HEK293 (cell line): ENCODE results near the gene DPYD.

Experiments
- CTCF ChIA-PET: fragments of 350-600 bp; formaldehyde crosslinking; extraction: SDS; loops from one replicate; lab custom pipeline; 2021; ENCODE audit warnings: antibody characterized with exemption; lab: Yijun Ruan, JAX
- POLR2A ChIA-PET: fragments of 300-600 bp; formaldehyde crosslinking; extraction: SDS; loops from one replicate; lab custom pipeline; 2020; ENCODE audit warnings: antibody characterized with exemption, inconsistent platforms; lab: Yijun Ruan, JAX
- H3K27ac ChIP-seq: fragments of 200-500 bp; sonication (Bioruptor generic); 2 replicates; pipeline ENCODE4 v1.5.1; 2014; ENCODE audit warnings: low read depth, low read length, control low read depth, inconsistent platforms; ENCODE audit errors: extremely low read depth
- H3K36me3 ChIP-seq, 2 experiments: fragments of 200-500 bp in 1 of 2; sonication (Bioruptor generic) in 1 of 2; 1 replicate in 1 of 2; 2 replicates in 1 of 2; pipeline ENCODE4 v1.5.1; 2014 to 2017; ENCODE audit warnings: inconsistent platforms in 2 of 2, low read length in 2 of 2; ENCODE audit not compliant: control insufficient read depth in 2 of 2, insufficient read depth in 1 of 2
- H3K4me1 ChIP-seq: fragments of 200-500 bp; sonication (Bioruptor generic); 2 replicates; pipeline ENCODE4 v1.5.1; 2014; ENCODE audit warnings: mild to moderate bottlenecking, low read length, inconsistent platforms; ENCODE audit not compliant: control insufficient read depth, insufficient read depth
- H3K4me3 ChIP-seq: 2 replicates; pipeline ENCODE4 v1.5.1; 2011; ENCODE audit warnings: low read depth, mild to moderate bottlenecking, control low read depth, low read length, moderate library complexity
- H3K9me3 ChIP-seq: fragments of 200-500 bp; sonication (Bioruptor generic); 2 replicates; pipeline ENCODE4 v1.5.1; 2014; ENCODE audit warnings: low read depth, low read length, inconsistent platforms; ENCODE audit not compliant: control insufficient read depth, insufficient read depth
- BCL11B ChIP-seq: fragments of 450-650 bp; formaldehyde crosslinking; IDR thresholded peaks from 2 replicates; pipeline ENCODE4 v1.5.1; 2016; ENCODE audit warnings: low read depth, missing biosample characterization, missing genetic modification characterization
- EGR2 ChIP-seq: fragments of 450-650 bp; formaldehyde crosslinking; IDR thresholded peaks from 2 replicates; pipeline ENCODE4 v1.5.1; 2016; ENCODE audit warnings: low read depth, missing biosample characterization, missing genetic modification characterization
- GLI4 ChIP-seq: fragments of 450-650 bp; formaldehyde crosslinking; IDR thresholded peaks from 2 replicates; pipeline ENCODE4 v1.5.1; 2016; ENCODE audit warnings: missing biosample characterization, missing genetic modification characterization
- GLIS2 ChIP-seq: fragments of 450-650 bp; formaldehyde crosslinking; IDR thresholded peaks from 2 replicates; pipeline ENCODE4 v1.5.1; 2016; ENCODE audit warnings: missing biosample characterization, missing genetic modification characterization
- HOXD13 ChIP-seq: sonication (generic); formaldehyde crosslinking; IDR thresholded peaks from 2 replicates; pipeline ENCODE4 v1.8.0; 2022; ENCODE audit warnings: missing genetic modification reagents, borderline replicate concordance
- KLF10 ChIP-seq: fragments of 450-650 bp; IDR thresholded peaks from 2 replicates; pipeline ENCODE4 v1.5.1; 2018; ENCODE audit warnings: missing biosample characterization, mild to moderate bottlenecking, missing genetic modification characterization
- KLF7 ChIP-seq: fragments of 450-650 bp; formaldehyde crosslinking; IDR thresholded peaks from 2 replicates; pipeline ENCODE4 v1.5.1; 2016; ENCODE audit warnings: missing biosample characterization, missing genetic modification characterization, borderline replicate concordance
- MEIS1 ChIP-seq: sonication (generic); formaldehyde crosslinking; IDR thresholded peaks from 2 replicates; pipeline ENCODE4 v1.8.1; 2022; ENCODE audit warnings: missing genetic modification reagents, mild to moderate bottlenecking, borderline replicate concordance
- MYNN ChIP-seq: fragments of 450-650 bp; formaldehyde crosslinking; IDR thresholded peaks from 2 replicates; pipeline ENCODE4 v1.5.1; 2016; ENCODE audit warnings: missing biosample characterization, missing genetic modification characterization, borderline replicate concordance
- REPIN1 ChIP-seq: fragments of 450-650 bp; formaldehyde crosslinking; IDR thresholded peaks from 2 replicates; pipeline ENCODE4 v1.5.1; 2017; ENCODE audit warnings: missing biosample characterization, missing genetic modification characterization, low read depth
- ZFP37 ChIP-seq: fragments of 450-650 bp; formaldehyde crosslinking; IDR thresholded peaks from 2 replicates; pipeline ENCODE4 v1.5.1; 2016; ENCODE audit warnings: missing biosample characterization, missing genetic modification characterization
- ZFP69B ChIP-seq: fragments of 450-650 bp; formaldehyde crosslinking; IDR thresholded peaks from 2 replicates; pipeline ENCODE4 v1.5.1; 2016; ENCODE audit warnings: missing biosample characterization, missing genetic modification characterization
- ZIC2 ChIP-seq: fragments of 450-650 bp; formaldehyde crosslinking; IDR thresholded peaks from 2 replicates; pipeline ENCODE4 v1.5.1; 2016; ENCODE audit warnings: missing biosample characterization, missing genetic modification characterization
- ZNF16 ChIP-seq: fragments of 450-650 bp; formaldehyde crosslinking; IDR thresholded peaks from 2 replicates; pipeline ENCODE4 v1.5.1; 2016; ENCODE audit warnings: low read depth, missing biosample characterization, missing genetic modification characterization
- ZNF169 ChIP-seq: fragments of 450-650 bp; formaldehyde crosslinking; IDR thresholded peaks from 2 replicates; pipeline ENCODE4 v1.5.1; 2016; ENCODE audit warnings: missing biosample characterization, missing genetic modification characterization
- ZNF239 ChIP-seq: fragments of 450-650 bp; formaldehyde crosslinking; IDR thresholded peaks from 2 replicates; pipeline ENCODE4 v1.5.1; 2016; ENCODE audit warnings: missing biosample characterization, missing genetic modification characterization
- ZNF302 ChIP-seq: fragments of 450-650 bp; formaldehyde crosslinking; IDR thresholded peaks from 2 replicates; pipeline ENCODE4 v1.5.1; 2016; ENCODE audit warnings: missing biosample characterization, missing genetic modification characterization, low read depth
- ZNF501 ChIP-seq: fragments of 450-650 bp; formaldehyde crosslinking; IDR thresholded peaks from 2 replicates; pipeline ENCODE4 v1.5.1; 2016; ENCODE audit warnings: missing biosample characterization, missing genetic modification characterization
- ZNF654 ChIP-seq: fragments of 450-650 bp; formaldehyde crosslinking; IDR thresholded peaks from 2 replicates; pipeline ENCODE4 v1.5.1; 2016; ENCODE audit warnings: low read depth, missing biosample characterization, missing genetic modification characterization
- ZNF777 ChIP-seq: fragments of 450-650 bp; formaldehyde crosslinking; IDR thresholded peaks from 2 replicates; pipeline ENCODE4 v1.5.1; 2017; ENCODE audit warnings: missing biosample characterization, missing genetic modification characterization, borderline replicate concordance
- ZSCAN16 ChIP-seq: fragments of 450-650 bp; formaldehyde crosslinking; IDR thresholded peaks from 2 replicates; pipeline ENCODE4 v1.5.1; 2016; ENCODE audit warnings: missing biosample characterization, missing genetic modification characterization
- TF ChIP-seq, protein P1 (sequence below): fragments of 450-650 bp; formaldehyde crosslinking; IDR thresholded peaks from 2 replicates; pipeline ENCODE4 v1.5.1; 2016; ENCODE audit warnings: missing biosample characterization, missing genetic modification characterization
- TF ChIP-seq, protein P2 (sequence below): fragments of 450-650 bp; formaldehyde crosslinking; IDR thresholded peaks from 2 replicates; pipeline ENCODE4 v1.5.1; 2016; ENCODE audit warnings: missing biosample characterization, missing genetic modification characterization, low read depth
- TF ChIP-seq, protein P3 (sequence below): fragments of 450-650 bp; formaldehyde crosslinking; IDR thresholded peaks from 2 replicates; pipeline ENCODE4 v1.5.1; 2016; ENCODE audit warnings: missing biosample characterization, missing genetic modification characterization
- TF ChIP-seq, protein P4 (sequence below): fragments of 450-650 bp; formaldehyde crosslinking; IDR thresholded peaks from 2 replicates; pipeline ENCODE4 v1.5.1; 2016; ENCODE audit warnings: missing biosample characterization, missing genetic modification characterization
- TF ChIP-seq, protein P5 (sequence below): fragments of 450-650 bp; formaldehyde crosslinking; IDR thresholded peaks from 2 replicates; pipeline ENCODE4 v1.5.1; 2016; ENCODE audit warnings: missing biosample characterization, missing genetic modification characterization
- TF ChIP-seq, protein P6 (sequence below): fragments of 450-650 bp; formaldehyde crosslinking; IDR thresholded peaks from 2 replicates; pipeline ENCODE4 v1.5.1; 2016; ENCODE audit warnings: missing biosample characterization, missing genetic modification characterization

The DPYD gene

DNA sequence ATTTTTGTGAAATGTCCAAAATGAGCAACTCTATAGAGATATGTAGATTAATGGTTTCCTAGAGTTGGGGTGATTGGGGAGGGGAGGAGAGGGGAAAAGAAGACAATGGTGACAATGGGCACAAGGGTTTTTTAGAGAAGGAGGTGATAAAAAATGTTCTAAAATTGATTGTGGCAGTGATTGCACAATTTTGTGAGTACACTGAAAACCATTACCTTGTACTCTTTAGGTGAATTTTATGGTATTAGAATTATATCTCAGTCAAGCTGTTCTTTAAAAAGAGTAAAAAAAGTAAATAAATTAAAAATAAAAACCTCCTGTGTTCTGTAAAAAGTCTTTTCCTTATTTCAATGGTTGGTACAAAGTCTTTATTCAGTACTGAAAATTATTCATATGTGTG is 869.0 kb downstream of the DPYD start:
- Histone ChIP-seq H3K4me3 (no peak overlapping the region), H3K4me1 (no peaks in the 10 kb centered on the region), H3K9me3 (no peaks in the 10 kb centered on the region), H3K36me3 (no peaks in the 10 kb centered on the region), H3K27ac (no peak overlapping the region)
- CTCF ChIA-PET = no interaction called here
- no peak for TF ChIP-seq BCL11B
- TF ChIP-seq KLF10 (tag by site-specific recombination) = no peak
- no peak for TF ChIP-seq ZNF239 (tag by site-specific recombination)
- TF ChIP-seq, protein P1, sequence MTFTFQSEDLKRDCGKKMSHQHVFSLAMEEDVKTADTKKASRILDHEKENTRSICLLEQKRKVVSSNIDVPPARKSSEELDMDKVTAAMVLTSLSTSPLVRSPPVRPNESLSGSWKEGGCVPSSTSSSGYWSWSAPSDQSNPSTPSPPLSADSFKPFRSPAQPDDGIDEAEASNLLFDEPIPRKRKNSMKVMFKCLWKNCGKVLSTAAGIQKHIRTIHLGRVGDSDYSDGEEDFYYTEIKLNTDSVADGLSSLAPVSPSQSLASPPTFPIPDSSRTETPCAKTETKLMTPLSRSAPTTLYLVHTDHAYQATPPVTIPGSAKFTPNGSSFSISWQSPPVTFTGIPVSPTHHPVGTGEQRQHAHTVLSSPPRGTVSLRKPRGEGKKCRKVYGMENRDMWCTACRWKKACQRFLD (tag by site-specific recombination) = no peak
- no peak for TF ChIP-seq EGR2
- no peak for TF ChIP-seq ZNF302 (tag by site-specific recombination)
- TF ChIP-seq ZIC2 (tag by site-specific recombination) = no peak
- TF ChIP-seq GLI4 (tag by site-specific recombination) = no peak
- TF ChIP-seq ZNF654 (tag by site-specific recombination) = no peak
- no peak for TF ChIP-seq REPIN1 (tag by site-specific recombination)
- TF ChIP-seq ZSCAN16 (tag by site-specific recombination) = no peak
- TF ChIP-seq ZNF501 (tag by site-specific recombination) = no peak
- TF ChIP-seq, protein P2, sequence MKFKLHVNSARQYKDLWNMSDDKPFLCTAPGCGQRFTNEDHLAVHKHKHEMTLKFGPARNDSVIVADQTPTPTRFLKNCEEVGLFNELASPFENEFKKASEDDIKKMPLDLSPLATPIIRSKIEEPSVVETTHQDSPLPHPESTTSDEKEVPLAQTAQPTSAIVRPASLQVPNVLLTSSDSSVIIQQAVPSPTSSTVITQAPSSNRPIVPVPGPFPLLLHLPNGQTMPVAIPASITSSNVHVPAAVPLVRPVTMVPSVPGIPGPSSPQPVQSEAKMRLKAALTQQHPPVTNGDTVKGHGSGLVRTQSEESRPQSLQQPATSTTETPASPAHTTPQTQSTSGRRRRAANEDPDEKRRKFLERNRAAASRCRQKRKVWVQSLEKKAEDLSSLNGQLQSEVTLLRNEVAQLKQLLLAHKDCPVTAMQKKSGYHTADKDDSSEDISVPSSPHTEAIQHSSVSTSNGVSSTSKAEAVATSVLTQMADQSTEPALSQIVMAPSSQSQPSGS (tag by site-specific recombination) = no peak
- TF ChIP-seq, protein P3, sequence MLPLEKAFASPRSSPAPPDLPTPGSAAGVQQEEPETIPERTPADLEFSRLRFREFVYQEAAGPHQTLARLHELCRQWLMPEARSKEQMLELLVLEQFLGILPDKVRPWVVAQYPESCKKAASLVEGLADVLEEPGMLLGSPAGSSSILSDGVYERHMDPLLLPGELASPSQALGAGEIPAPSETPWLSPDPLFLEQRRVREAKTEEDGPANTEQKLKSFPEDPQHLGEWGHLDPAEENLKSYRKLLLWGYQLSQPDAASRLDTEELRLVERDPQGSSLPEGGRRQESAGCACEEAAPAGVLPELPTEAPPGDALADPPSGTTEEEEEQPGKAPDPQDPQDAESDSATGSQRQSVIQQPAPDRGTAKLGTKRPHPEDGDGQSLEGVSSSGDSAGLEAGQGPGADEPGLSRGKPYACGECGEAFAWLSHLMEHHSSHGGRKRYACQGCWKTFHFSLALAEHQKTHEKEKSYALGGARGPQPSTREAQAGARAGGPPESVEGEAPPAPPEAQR (tag by site-specific recombination) = no peak
- no peak for TF ChIP-seq ZNF169 (tag by site-specific recombination)
- TF ChIP-seq ZNF16 (tag by site-specific recombination) = no peak
- no peak for TF ChIP-seq MYNN (tag by site-specific recombination)
- TF ChIP-seq, protein P4, sequence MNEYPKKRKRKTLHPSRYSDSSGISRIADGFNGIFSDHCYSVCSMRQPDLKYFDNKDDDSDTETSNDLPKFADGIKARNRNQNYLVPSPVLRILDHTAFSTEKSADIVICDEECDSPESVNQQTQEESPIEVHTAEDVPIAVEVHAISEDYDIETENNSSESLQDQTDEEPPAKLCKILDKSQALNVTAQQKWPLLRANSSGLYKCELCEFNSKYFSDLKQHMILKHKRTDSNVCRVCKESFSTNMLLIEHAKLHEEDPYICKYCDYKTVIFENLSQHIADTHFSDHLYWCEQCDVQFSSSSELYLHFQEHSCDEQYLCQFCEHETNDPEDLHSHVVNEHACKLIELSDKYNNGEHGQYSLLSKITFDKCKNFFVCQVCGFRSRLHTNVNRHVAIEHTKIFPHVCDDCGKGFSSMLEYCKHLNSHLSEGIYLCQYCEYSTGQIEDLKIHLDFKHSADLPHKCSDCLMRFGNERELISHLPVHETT = no peak
- no peak for TF ChIP-seq ZFP69B (tag by site-specific recombination)
- POLR2A ChIA-PET = no interaction called here

DNA sequence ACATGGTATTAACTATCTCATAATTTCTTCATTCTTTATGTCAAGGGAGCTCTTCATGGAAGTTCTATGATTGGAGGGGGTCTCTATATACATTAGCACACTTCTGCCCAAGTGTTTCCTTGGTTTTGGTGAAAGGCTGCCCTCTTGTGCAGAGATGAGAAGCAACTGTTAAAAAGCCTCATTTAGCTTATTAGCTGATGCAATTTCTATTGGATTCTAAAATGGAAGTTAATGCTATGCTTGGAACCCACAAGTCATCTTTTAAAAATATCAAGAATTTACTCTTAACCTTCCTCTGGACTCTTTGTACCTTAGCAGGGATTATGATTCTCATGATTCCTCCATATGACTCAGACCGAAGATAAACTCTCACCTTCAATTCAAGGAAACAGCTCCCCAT is 870.3 kb downstream of the DPYD start:
- Histone ChIP-seq H3K9me3 (no peaks in the 10 kb centered on the region), H3K4me3 (no peak overlapping the region), H3K27ac (no peak overlapping the region), H3K36me3 (no peaks in the 10 kb centered on the region), H3K4me1 (no peaks in the 10 kb centered on the region)
- ChIA-PET POLR2A (no interaction called here), CTCF (interaction anchor here (0.6 to 1.8 kb wide), 10 partner anchors 8 to 631 kb away, joined by 3 to 19 read pairs (median 5); no protein-coding TSS in a partner anchor)
- TF ChIP-seq, protein P5, sequence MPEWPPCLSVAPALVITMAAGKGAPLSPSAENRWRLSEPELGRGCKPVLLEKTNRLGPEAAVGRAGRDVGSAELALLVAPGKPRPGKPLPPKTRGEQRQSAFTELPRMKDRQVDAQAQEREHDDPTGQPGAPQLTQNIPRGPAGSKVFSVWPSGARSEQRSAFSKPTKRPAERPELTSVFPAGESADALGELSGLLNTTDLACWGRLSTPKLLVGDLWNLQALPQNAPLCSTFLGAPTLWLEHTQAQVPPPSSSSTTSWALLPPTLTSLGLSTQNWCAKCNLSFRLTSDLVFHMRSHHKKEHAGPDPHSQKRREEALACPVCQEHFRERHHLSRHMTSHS (tag by site-specific recombination) = no peak
- TF ChIP-seq, protein P6, sequence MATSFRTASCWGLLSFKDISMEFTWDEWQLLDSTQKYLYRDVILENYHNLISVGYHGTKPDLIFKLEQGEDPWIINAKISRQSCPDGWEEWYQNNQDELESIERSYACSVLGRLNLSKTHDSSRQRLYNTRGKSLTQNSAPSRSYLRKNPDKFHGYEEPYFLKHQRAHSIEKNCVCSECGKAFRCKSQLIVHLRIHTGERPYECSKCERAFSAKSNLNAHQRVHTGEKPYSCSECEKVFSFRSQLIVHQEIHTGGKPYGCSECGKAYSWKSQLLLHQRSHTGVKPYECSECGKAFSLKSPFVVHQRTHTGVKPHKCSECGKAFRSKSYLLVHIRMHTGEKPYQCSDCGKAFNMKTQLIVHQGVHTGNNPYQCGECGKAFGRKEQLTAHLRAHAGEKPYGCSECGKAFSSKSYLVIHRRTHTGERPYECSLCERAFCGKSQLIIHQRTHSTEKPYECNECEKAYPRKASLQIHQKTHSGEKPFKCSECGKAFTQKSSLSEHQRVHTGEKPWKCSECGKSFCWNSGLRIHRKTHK (tag by site-specific recombination) = no peak
- no peak for TF ChIP-seq BCL11B
- TF ChIP-seq MEIS1 (CRISPR knock-in tag) = no peak
- TF ChIP-seq KLF7 (tag by site-specific recombination) = no peak
- TF ChIP-seq ZNF777 (tag by site-specific recombination) = no peak
- TF ChIP-seq HOXD13 (CRISPR knock-in tag) = no peak
- no peak for TF ChIP-seq GLIS2
- TF ChIP-seq ZFP37 (tag by site-specific recombination) = no peak
